GM19467 (cell line): ENCODE data around the gene STK11.
A peak's percentile ranks its signal among the peaks of the same experiment; 100 is the strongest.

Experiments used
- ATAC-seq: cut with Tn5 transposase; IDR thresholded peaks from one replicate; pipeline ENCODE4 v1.9.1; 2021; ENCODE audit warnings: mild to moderate bottlenecking, moderate library complexity; ENCODE audit not compliant: unreplicated experiment

Gene STK11

GRCh38 chr19:1205114-1206099 is at the start of gene STK11:
Gene STK11 (plus strand): TSS chr19:1205778. CDS start chr19:1206914, 1,136 bp downstream.
- ATAC-seq, result peak; percentile 80

- ATAC-seq, result no peak
Measured at GRCh38 chr19:1156305-1156801, 49.2 kb upstream of the STK11 start.

GRCh38 chr19:1156830-1157615 is 48.6 kb upstream of the STK11 start:
- ATAC-seq, result no peak

- ATAC-seq, result no peak
Measured at GRCh38 chr19:1157931-1158884, 47.4 kb upstream of the STK11 start.

GRCh38 chr19:1158885-1159448 is 46.6 kb upstream of the STK11 start:
- ATAC-seq, result no peak

GRCh38 chr19:1159864-1160595 is 45.5 kb upstream of the STK11 start:
- ATAC-seq, result no peak

- ATAC-seq, result no peak
Measured at GRCh38 chr19:1161716-1162115, 43.9 kb upstream of the STK11 start.

- ATAC-seq, result no peak
Measured at GRCh38 chr19:1162404-1163282, 42.9 kb upstream of the STK11 start.

- no peak for ATAC-seq
Measured at GRCh38 chr19:1163283-1163933, 42.2 kb upstream of the STK11 start.

- no peak for ATAC-seq
Measured at GRCh38 chr19:1163934-1164683, 41.5 kb upstream of the STK11 start.

GRCh38 chr19:1164684-1165531 is 40.7 kb upstream of the STK11 start:
- no peak for ATAC-seq

GRCh38 chr19:1166872-1167573 is 38.6 kb upstream of the STK11 start:
- ATAC-seq, result no peak

GRCh38 chr19:1167687-1168571 is 37.6 kb upstream of the STK11 start:
- ATAC-seq, result no peak

- ATAC-seq, result no peak
Measured at GRCh38 chr19:1168572-1169410, 36.8 kb upstream of the STK11 start.
